Erythroblast (primary cell): Measurements from ENCODE around the gene CFAP77.

Source experiments
- GATA1 ChIP-seq: IDR thresholded peaks from 2 replicates; pipeline ENCODE4 v1.6.1; 2011; ENCODE audit warnings: low read depth, mild to moderate bottlenecking, control low read depth, low read length, moderate library complexity
- POLR2A ChIP-seq: IDR thresholded peaks from 2 replicates; pipeline ENCODE4 v1.6.1; 2011; ENCODE audit warnings: mild to moderate bottlenecking, low read length

DNA sequence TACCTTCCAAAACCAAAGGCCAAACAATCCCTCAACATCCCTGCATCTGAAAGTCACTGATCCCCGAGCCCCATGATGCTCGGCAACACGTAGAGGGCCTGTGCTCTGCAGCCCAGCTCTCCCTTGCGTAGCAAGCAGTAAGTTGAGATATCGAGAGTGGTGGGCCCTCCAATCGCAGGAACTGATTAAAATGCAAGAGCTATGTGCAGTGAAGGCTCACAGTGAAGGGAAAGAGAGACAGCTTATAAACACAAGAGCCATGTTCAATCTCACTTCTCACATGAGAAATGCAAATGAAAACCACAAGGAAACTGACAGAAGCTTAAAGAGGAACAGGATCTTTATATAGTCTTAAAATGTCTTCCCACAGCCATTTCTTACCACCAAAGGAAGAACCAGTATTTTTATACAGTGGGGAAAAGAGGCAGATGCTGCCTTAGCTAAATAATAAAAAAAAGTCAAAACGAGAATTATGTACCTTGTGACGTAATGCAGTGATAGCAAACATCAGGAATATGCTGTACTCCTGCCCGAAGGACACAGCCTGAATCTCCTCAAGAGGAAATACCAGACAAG, 28.0 kb upstream of the CFAP77 start:
- TF ChIP-seq POLR2A (no peak), GATA1 (no peak)
